ENCODE results near the gene VEGFB.
A peak's percentile ranks its signal among the peaks of the same experiment; 100 is the strongest.

VEGFB gene

DNA sequence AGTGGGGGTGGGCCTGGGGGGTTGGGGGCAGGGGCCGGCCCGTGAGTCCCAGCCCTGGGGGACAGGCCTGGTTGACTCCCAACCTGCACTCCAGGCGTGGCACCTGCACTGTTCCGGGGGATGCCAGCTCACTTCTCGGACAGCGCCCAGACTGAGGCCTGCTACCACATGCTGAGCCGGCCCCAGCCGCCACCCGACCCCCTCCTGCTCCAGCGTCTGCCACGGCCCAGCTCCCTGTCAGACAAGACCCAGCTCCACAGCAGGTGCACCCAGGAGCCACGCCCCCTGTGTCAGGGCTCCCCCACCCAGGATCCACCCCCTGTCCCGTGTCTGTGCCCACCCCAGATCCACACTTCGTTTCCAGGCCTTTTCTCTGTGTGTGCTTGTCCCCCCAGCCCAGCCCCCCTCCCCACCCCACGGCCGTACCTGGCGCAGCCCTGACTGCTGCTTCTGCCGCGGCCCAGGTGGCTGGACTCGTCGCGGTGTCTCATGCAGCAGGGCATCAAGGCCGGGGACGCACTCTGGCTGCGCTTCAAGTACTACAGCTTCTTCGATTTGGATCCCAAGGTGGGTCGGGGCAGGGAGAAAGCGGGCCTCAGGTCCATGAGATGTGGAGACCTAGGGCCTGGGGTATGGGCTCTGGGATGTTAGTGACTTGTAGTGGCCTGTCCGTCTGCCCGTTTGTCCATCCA lies 23.1 kb upstream of the VEGFB start:
- no peak for DNase-seq (ENCODE audit: low spot score)

DNA sequence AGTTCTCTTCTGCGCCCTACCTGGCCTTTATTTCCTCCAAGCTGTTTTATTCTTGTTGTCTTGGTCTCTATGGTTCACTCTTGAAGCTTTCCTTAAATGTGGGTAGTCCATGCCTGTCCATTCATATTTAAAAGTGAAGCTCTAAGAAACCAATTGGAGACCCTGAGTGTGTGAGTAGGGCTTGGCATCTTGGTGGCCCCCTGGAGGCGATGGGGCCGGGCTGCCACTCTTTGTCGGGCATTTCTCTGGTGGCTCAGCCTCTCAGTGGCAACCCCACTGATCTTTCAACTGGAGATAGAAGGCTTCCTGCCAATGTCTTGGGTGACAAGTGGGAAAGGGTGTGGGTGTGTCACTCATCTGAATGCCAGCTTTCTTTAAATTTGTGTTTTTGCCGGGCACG lies 17.5 kb upstream of the VEGFB start:
- DNase-seq (ENCODE audit: low spot score): no peak

DNA sequence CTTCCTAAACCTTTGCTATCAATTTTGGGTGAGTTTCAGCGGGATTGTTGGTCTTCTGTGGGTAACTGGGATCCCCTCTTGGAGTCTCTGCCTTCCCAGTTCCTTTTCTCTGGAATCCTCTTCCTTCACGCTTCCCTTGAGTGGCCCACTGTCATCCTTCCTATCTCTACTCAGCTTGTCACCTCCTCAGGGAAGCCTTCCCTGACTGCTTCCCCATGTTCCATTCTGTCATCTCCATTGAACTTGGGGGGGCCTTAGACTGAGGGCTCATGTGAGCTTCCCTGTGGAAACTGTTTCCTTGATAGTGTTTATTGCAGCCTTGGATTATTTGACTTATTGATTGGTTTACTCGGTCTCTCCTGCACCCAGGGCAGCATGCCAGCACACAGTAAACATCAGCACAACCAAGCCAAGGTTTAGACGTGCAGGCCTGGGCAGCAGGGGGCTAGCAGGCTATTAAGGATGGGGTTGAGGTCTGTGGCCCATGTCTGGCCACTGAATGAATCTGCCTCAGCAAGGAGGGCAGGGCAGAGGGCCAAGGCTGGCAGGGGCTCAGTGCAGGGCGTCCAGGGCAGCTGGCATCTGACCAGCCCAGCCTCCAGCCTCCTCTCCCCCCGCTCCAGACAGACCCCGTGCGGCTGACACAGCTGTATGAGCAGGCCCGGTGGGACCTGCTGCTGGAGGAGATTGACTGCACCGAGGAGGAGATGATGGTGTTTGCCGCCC lies 15.6 kb upstream of the VEGFB start:
- DNase-seq (ENCODE audit: low spot score): no peak

DNA sequence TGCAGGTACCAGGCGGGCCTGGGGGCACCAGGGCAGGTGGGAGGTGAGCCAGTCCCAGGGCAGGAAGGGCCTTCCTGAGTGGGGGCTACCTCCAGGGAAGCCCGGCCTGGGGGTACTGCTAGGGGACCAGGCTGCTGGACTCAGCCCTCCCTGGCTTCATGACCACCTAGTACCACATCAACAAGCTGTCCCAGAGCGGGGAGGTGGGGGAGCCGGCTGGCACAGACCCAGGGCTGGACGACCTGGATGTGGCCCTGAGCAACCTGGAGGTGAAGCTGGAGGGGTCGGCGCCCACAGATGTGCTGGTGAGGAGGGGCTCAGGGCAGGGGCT lies 15.1 kb upstream of the VEGFB start:
- no peak for DNase-seq (ENCODE audit: low spot score)

DNA sequence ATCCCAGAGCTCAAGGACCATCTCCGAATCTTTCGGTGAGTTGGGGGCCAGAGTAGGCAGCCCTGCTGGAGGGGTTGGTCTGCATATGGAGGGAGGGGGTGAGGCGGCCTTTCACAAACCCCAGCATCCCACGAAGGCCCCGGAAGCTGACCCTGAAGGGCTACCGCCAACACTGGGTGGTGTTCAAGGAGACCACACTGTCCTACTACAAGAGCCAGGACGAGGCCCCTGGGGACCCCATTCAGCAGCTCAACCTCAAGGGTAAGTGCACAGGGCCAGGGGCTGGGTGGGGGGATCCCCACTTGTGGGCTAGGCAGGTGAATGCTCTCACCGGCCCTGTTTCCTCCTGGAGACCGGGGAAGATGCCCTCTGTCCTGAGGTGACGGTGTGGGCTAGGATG lies 14.6 kb upstream of the VEGFB start:
- DNase-seq (ENCODE audit: low spot score): no peak

DNA sequence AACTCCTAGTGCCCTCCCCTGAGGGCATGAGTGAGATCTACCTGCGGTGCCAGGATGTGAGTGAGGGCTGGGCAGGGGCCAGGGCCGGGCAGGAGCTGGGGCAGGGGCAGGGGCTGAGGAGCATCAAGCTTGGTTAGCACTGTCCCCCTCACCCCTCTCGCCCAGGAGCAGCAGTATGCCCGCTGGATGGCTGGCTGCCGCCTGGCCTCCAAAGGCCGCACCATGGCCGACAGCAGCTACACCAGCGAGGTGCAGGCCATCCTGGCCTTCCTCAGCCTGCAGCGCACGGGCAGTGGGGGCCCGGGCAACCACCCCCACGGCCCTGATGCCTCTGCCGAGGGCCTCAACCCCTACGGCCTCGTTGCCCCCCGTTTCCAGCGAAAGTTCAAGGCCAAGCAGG lies 14.1 kb upstream of the VEGFB start:
- DNase-seq (ENCODE audit: low spot score): no peak

DNA sequence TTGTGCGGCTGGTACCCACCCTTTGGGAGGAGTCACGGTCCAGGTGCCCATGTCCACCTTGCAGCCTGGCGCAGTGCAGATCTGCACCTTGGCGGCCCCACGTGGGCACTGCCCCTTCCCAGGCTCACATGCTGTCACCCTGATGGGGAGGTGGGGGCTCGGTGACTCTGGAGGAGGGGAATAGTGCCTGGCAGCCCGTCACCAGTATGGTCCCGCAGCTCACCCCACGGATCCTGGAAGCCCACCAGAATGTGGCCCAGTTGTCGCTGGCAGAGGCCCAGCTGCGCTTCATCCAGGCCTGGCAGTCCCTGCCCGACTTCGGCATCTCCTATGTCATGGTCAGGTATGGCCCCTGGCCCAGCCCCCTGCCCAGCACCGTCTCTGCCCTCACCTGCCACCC lies 13.6 kb upstream of the VEGFB start:
- no peak for DNase-seq (ENCODE audit: low spot score)

DNA sequence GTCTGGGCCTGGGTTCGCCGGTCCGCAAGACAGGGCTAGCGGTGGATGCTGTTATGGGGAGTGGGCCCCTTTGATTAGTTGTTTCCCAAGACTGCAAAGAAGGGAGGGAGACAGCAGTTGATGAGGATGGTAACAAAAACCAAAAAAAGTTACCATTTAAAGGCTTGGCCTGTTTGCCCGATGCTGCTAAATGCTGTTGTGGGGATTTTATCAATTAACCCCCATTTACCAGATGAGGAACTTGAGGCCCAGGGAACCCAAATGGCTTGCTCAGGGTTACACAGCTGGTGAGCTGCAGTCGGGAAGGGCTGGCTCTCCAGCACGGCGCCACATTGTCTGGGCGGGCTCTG lies 11.8 kb upstream of the VEGFB start:
- DNase-seq (ENCODE audit: low spot score): no peak

DNA sequence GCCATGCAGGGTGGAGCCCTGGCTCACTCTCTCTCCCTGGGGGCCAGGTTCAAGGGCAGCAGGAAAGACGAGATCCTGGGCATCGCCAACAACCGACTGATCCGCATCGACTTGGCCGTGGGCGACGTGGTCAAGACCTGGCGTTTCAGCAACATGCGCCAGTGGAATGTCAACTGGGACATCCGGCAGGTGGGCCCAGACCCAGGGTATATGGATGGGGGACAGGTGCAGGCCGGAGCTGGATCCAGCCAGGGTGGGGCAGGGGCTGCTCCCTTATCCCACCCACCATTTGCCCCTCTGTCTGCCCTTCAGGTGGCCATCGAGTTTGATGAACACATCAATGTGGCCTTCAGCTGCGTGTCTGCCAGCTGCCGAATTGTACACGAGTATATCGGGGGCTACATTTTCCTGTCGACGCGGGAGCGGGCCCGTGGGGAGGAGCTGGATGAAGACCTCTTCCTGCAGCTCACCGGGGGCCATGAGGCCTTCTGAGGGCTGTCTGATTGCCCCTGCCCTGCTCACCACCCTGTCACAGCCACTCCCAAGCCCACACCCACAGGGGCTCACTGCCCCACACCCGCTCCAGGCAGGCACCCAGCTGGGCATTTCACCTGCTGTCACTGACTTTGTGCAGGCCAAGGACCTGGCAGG lies 11.3 kb upstream of the VEGFB start:
- DNase-seq (ENCODE audit: low spot score): no peak

DNA sequence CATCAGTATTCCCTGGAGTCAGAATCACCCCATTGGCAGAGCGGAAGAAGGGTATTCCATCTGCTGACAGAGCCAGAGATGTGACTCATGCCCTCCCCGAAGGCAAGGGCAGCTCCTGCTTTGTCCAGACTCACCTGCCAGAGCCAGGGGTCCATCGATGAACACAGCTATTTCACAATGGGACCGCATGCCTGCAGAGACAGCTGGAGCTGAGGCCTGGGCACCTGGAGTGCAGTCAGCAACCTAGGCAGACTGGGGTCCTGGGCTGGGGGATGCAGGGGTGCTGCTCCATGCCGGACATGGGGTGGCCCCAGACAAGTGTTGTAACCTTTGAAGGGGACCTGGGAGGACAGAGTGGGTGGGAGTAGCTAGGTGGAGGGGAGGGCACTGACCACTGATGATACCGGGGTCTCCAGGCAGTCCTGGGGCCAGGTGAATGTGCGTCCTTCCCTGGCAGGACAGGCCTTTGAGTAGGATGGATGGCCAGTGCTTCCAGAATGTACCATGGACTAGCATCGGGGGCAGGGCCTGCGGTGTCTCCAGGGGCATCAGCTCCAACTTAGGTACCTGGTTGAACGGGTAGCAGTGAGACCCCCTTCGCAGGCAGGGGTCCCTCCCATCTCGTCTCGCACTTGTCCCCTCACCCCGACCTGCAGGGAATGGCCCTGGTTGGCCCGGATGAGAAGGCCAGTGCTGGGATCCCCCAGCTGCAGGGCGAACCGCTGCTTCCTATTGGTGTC lies 10.1 kb upstream of the VEGFB start:
- DNase-seq (ENCODE audit: low spot score): no peak

DNA sequence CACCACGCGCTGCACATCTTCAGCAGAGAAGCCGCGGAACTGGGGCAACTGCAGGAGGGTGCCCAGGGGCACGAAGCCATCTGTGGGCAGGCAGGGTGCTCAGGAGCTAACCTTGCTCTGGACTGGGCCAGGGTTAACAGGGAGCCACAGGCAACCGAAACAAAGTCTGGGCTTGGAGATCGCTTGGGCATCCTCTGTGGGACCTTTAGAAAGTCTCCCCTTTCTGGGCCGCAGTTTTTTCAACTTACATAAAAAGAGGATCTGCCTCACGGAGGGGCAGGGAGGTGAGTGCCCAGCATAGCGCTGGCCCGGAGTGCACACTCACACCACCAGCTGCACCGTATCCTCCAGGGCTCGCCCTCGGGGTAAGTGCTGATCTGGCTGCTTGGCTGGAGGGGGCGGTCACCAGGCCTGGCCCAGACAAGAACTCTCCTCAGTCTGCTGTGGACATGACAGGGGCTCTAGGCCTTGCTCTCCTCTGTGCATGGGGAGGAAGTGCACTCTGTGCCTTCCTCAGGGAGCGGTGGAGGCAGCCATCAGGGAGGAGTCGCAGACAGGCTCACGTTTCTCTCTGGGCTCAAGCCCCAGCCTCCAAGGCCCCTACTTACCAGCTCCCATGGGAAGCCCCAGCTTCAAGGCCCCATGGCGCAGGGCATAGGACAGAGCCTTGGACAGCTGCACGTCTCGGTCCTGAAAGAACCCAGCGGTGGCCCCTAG lies 9.3 kb upstream of the VEGFB start:
- no peak for DNase-seq (ENCODE audit: low spot score)

DNA sequence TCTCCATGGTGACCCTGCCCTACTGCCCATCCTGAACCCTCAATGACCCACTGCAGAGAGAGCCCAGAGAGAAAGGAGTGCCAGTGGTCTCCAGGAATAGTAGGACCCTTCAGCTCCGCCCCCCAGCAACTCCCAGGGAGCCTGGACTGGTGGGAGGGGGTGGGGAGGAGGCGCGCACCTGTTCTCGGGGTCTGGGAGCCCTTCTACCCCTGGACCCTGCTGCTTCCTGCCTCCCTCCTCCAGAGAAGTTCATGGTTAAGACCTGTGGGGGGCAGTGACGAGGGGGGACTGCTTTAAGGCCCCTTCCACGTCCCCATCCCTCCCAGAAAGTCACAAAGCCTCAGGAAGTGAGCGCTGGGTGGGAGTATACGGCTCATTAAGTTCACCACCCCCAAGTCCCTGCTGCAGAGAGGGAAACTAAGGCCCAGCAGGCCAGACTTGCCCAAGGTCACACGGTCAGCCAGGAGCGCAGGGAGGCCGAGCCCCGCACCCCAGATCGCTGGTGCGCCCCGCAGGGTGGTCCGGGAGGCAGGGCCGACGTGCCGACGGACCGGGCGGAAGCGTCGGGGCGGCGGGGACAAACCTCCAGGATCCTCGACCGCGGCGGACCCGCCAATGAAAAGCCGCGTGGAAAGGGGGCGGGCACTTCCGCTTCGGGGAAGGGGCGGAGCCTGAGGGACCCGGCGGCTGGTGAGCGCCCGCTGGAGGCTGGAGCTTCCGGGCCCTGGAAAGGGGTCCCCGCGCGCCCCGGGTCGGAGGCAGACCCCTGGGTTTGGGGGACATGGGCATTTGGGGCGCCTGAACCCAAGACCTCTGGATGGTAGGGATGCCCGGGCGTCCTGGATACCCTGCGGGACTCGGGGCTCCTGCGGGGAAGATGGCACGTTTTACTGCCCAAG lies 8.5 kb upstream of the VEGFB start, which contains the start of the genes NUDT22 and TRPT1:
Gene NUDT22, plus strand, starts transcription at position 667 of the 899 bp plus-strand sequence. CDS start 379 bp downstream, outside the sequence.
Gene TRPT1, minus strand, starts transcription at position 579 of the 899 bp plus-strand sequence. Its CDS starts 326 bp downstream, at position 253.
- peak; percentile 92 for DNase-seq (ENCODE audit: low spot score)

DNA sequence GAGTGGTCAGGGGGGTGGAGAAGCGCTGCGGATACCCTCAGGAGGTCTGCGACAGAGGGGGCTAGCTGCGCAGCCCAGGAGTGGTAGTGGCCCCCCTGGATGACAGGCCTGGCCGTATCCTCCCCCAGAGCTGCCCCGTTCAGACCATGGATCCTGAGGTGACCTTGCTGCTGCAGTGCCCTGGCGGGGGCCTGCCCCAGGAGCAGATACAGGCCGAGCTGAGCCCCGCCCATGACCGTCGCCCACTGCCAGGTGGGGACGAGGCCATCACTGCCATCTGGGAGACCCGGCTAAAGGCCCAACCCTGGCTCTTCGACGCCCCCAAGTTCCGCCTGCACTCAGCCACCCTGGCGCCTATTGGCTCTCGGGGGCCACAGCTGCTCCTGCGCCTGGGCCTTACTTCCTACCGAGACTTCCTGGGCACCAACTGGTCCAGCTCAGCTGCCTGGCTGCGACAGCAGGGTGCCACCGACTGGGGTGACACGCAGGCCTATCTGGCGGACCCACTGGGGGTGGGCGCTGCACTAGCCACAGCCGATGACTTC lies 7.8 kb upstream of the VEGFB start:
- DNase-seq (ENCODE audit: low spot score): no peak

DNA sequence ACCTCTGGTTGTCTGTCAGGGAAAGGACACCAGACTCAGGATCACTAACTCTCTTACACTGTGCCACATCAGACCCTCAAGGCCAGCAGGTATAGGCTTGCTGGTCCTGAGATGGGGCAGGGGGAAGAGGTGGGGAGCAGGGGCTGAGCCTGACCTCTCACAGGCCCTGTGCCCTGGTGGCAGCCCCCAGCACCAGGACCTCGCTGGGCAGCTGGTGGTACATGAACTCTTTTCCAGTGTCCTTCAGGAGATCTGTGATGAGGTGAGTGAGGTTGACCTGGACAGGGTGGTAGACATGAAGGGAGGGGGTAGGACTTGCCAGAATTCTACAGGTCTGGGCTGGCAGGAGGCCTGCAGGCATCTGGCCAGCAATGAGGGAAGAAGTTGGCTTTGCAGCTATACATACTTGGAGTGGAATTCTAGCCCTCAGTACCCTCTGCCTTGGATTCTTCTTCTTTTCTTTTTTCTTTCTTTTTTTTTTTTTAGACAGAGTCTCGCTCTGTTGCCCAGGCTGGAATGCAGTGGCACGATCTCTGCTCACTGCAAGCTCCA lies 6.9 kb upstream of the VEGFB start:
- no peak for DNase-seq (ENCODE audit: low spot score)

DNA sequence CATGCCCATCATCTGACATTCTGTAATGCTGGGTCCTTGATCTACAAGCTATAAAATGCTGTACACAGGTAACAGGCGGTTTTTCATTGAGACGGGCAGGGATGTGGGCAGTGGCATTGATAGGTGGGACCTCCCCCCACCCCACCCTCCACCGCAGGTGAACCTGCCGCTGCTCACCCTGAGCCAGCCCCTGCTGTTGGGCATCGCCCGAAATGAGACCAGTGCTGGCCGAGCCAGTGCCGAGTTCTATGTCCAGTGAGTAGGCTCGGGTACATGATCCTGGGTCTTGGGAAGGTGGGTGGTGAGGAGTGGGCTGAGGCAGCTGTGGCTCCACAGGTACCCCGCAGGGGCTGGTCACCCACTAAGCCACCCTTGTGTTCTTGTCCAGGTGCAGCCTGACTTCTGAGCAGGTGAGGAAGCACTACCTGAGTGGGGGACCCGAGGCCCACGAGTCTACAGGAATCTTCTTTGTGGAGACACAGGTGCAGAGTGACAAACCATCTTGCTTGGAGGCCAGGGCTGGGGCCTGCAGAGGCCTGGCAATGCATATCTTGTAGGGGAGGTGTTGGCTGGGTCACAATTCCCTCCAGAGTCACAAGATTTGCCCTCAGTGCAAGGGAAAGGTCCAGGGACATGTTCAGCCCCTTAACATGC lies 5.2 kb upstream of the VEGFB start:
- no peak for DNase-seq (ENCODE audit: low spot score)

DNA sequence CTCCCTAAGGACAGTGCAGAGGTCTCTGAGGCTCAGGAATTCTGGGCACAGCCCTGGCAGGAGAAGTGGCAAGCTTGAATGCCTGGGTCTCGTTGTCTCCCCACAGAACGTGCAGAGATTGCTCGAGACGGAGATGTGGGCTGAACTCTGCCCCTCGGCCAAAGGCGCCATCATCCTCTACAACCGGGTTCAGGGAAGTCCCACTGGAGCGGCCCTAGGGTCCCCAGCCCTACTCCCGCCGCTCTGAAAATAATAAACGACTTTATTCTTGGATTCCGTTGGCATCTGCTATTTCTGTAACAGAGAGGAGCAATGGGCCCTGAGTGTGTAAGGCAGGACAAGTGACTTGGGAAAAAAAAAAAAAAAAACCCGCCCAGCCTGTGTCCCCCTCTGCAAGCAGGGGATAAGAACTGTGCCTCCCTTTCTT lies 4.6 kb upstream of the VEGFB start:
- no peak for DNase-seq (ENCODE audit: low spot score)

DNA sequence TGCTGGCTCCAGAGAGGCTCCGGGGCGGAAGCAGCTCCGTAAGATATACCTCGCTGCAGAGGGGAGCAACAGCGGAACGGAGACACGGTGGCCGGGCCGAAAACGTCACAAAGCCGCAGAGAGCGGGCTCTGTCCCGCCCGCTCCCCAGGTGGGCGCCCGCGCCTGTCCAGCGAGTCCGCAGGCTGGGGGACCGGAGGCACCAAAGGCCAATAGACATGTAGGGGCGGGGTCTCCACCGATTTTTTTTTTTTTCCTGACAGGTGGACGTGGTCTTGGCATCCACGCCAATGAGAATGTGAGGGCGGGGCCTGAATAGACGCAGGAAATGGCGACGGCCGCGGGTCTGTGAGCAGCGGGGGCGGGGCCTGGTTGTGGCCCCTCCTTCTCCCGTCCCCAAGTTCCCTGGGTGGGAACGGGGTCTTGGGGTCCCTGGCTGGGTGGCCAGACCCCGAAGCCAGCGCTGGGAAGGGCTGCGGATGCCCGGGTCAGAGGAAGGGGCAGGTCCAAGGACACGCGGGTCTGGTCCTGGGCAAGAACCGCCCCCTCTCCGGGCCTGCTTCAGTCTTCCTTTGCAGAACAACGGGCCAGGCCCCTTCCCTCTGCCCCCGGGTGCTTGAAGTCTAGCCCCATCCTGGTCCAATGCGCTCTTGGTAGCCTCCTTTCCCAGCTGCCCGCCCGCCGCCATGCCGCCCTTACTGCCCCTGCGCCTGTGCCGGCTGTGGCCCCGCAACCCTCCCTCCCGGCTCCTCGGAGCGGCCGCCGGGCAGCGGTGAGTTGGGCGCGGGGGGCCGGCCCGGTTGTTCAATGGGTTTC lies 4.0 kb upstream of the VEGFB start, which contains the start of gene DNAJC4:
Gene DNAJC4, plus strand, starts transcription at position 378 of the 814 bp plus-strand sequence. Its CDS starts 307 bp downstream, at position 685.
- DNase-seq (ENCODE audit: low spot score): peak; percentile 68

DNA sequence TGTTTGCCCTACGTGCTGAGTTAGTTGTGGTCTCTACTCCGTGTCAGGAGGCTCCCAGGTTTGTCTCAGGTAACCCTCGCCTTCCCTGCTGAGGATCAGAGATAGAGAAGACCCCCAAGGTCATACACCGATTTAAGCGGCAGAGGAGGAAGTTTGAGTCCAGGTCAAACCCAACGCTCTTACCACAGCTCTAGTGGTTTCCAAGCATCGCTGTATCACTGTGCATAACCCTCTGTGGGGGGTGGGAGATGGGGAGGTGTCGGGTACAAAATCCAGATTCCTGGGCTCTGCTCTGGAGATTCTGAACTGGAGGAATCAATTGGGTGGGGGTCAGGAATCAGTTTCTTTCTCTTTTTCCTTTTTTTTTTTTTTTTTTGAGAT lies 3.4 kb upstream of the VEGFB start:
- DNase-seq (ENCODE audit: low spot score): no peak

DNA sequence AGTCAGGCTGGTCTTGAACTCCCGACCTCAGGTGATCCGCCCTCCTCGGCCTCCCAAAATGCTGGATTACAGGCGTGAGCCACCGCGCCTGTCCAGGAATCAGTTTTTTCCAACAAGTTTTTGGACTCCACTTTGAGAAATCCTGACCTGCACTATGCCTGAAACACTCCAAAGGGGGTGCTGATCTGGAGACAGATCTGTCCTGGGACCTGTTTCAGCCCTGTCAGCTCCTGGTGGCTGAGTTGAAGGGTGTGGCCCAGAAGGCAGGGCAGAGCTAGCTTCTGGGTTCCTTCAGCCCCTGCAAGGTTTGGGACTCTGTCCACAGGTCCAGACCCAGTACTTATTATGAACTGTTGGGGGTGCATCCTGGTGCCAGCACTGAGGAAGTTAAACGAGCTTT lies 2.8 kb upstream of the VEGFB start:
- no peak for DNase-seq (ENCODE audit: low spot score)

Measured in AG08395 (cell line).